ENCODE results near the gene IFIT5. TPM values are rescaled to one million over a fixed set of nuclear protein-coding genes. Genes with fewer than 3 reads are reported as not detected.
"Not testable (repeated sequence)": the region's sequence is repeated elsewhere in the genome, so short reads cannot be mapped to it uniquely, and the experiment has no call there.

Gene IFIT5
- total RNA-seq, 1 donor from 2014 or later, result 9.1 TPM

DNA sequence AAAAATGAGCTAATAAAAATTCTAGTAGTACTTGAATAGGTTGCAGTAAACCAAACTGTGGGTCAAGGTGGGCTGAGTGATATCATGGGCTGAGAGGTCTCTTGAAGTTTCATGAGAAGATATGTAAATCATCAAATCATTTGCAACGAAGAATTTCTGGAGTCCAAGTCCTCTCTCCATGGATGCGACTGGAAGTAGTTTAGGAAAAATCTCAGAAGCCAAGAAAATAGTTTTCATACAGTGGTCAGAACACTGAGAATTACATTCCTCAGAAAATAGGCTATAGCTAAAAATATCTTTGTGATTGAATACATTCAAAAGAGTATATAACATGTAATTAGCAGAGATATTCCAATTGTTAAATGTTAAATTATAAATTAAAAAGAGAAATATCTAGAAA lies 25.6 kb upstream of the IFIT5 start:
- no peaks in the 10 kb centered on the region for H3K27me3 ChIP-seq
- DNase-seq (ENCODE audit: extremely low spot score in 2 of 2), result no peak

GRCh38 chr10:89389254-89389653 lies 25.1 kb upstream of the IFIT5 start:
- H3K36me3 ChIP-seq, result no peaks in the 10 kb centered on the region
- H3K27ac ChIP-seq, result no peak overlapping the region
- no peaks in the 10 kb centered on the region for H3K9me3 ChIP-seq
- no peak for DNase-seq (ENCODE audit: extremely low spot score in 2 of 2)
- no peak for TF ChIP-seq POLR2A (IDR thresholded peaks at IDR 0.05)
- no peak for TF ChIP-seq POLR2AphosphoS5 (IDR thresholded peaks at IDR 0.05; ENCODE audit: insufficient read depth in 1 of 2, low read depth in 1 of 2)
- peak in 1 of 3 experiments; percentile 34 for TF ChIP-seq CTCF (IDR thresholded peaks at IDR 0.05)
- intact Hi-C loops (cut with DNase I), result no loop called here
- H3K27me3 ChIP-seq, result no peaks in the 10 kb centered on the region
- H3K4me1 ChIP-seq, result peaks cover 16% of the 10 kb centered on the region
- no peak overlapping the region for H3K4me3 ChIP-seq

More for the DNA sequence above, 25.6 kb upstream of the IFIT5 start:
- Histone ChIP-seq H3K9me3 (no peaks in the 10 kb centered on the region), H3K36me3 (no peaks in the 10 kb centered on the region), H3K27ac (no peak overlapping the region), H3K4me3 (no peak overlapping the region), H3K4me1 (peaks cover 12% of the 10 kb centered on the region)
- intact Hi-C loops (cut with DNase I), result no loop called here
- TF ChIP-seq POLR2AphosphoS5 (IDR thresholded peaks at IDR 0.05; ENCODE audit: insufficient read depth in 1 of 2, low read depth in 1 of 2) (no peak), POLR2A (IDR thresholded peaks at IDR 0.05) (no peak), CTCF (IDR thresholded peaks at IDR 0.05) (no peak)

- no peaks in the 10 kb centered on the region for H3K36me3 ChIP-seq
- intact Hi-C loops (cut with DNase I), result no loop called here
- H3K4me3 ChIP-seq, result no peak overlapping the region
- TF ChIP-seq POLR2A (IDR thresholded peaks at IDR 0.05) (no peak), CTCF (IDR thresholded peaks at IDR 0.05) (no peak), POLR2AphosphoS5 (IDR thresholded peaks at IDR 0.05; ENCODE audit: insufficient read depth in 1 of 2, low read depth in 1 of 2) (no peak)
- DNase-seq (ENCODE audit: extremely low spot score in 2 of 2), result peak in 1 of 2 donors; percentile 54
- H3K27me3 ChIP-seq, result no peaks in the 10 kb centered on the region
- H3K4me1 ChIP-seq, result peaks cover 28% of the 10 kb centered on the region
- no peaks in the 10 kb centered on the region for H3K9me3 ChIP-seq
- peak overlapping the region; percentile 79 for H3K27ac ChIP-seq
Observed at GRCh38 chr10:89390476-89391225, 23.7 kb upstream of the IFIT5 start.

DNA sequence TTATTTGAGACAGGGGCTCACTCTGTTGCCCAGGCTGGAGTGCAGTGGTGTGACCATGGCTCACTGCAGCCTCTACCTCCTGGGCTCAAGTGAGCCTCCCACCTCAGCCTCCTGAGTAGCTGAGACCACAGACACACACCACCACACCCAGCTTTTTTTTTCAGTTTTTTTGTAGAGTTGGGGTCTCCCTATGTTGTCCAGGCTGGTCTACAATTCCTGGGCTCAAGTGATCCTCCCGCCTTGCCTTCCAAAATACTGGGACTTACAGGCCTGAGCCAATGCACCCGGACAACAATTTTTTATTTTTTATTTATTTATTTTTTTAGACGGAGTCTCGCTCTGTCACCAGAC lies 23.2 kb upstream of the IFIT5 start:
- Histone ChIP-seq H3K27ac (peak overlapping the region; percentile 79), H3K4me1 (peaks cover 28% of the 10 kb centered on the region)
- intact Hi-C loops (cut with DNase I); H3K27me3 ChIP-seq; H3K36me3 ChIP-seq; H3K4me3 ChIP-seq; H3K9me3 ChIP-seq: not testable (repeated sequence)
- peak in 1 of 2 donors; percentile 54 for DNase-seq (ENCODE audit: extremely low spot score in 2 of 2)

GRCh38 chr10:89391907-89392756 lies 22.2 kb upstream of the IFIT5 start, which contains the start of gene IFIT1:
TSS of gene IFIT1 (plus strand) at chr10:89392623. CDS start at chr10:89392713, 90 bp downstream.
- peak; percentile 49 to 90 for DNase-seq (ENCODE audit: extremely low spot score in 2 of 2)
- Histone ChIP-seq H3K4me3 (peak within 1 kb of the TSS; percentile 48 to 57), H3K27ac (peak within 1 kb of the TSS; percentile 85), H3K36me3 (no peaks in the 10 kb centered on the region), H3K9me3 (no peaks in the 10 kb centered on the region), H3K27me3 (no peaks in the 10 kb centered on the region), H3K4me1 (peaks cover 28% of the 10 kb centered on the region)
- TF ChIP-seq CTCF (IDR thresholded peaks at IDR 0.05) (no peak), POLR2AphosphoS5 (IDR thresholded peaks at IDR 0.05; ENCODE audit: insufficient read depth in 1 of 2, low read depth in 1 of 2) (peak in 1 of 2 donors; percentile 78), POLR2A (IDR thresholded peaks at IDR 0.05) (peak in 1 of 2 donors; percentile 44)
- intact Hi-C loops (cut with DNase I), result no loop called here

All from vagina (tissue), 2 donors.